Measurements from ENCODE around the gene PRR14.

- TF ChIP-seq CTCF (IDR thresholded peaks at IDR 0.05) (no peak; the same call in 1 of the 2 replicates), POLR2AphosphoS5 (IDR thresholded peaks at IDR 0.05; ENCODE audit: low read depth, low read length) (no peak; the same call in 1 of the 2 replicates), SIN3A (IDR thresholded peaks at IDR 0.05; ENCODE audit: borderline replicate concordance, insufficient read depth, low read depth, low read length) (0 out of 2 replicates have a peak, but pooled peaks have one; percentile 51), TCF7L2 (IDR thresholded peaks at IDR 0.05; ENCODE audit: low read depth, low read length) (peak; percentile 83)
These were observed 8.2 kb downstream of the PRR14 start for GRCh38 chr16:30658731-30659506.

Measured in Panc1 (cell line).